Measurements from ENCODE around the gene NLRP5.
"Not testable (repeated sequence)": the region's sequence is repeated elsewhere in the genome, so short reads cannot be mapped to it uniquely, and the experiment has no call there.

DNA sequence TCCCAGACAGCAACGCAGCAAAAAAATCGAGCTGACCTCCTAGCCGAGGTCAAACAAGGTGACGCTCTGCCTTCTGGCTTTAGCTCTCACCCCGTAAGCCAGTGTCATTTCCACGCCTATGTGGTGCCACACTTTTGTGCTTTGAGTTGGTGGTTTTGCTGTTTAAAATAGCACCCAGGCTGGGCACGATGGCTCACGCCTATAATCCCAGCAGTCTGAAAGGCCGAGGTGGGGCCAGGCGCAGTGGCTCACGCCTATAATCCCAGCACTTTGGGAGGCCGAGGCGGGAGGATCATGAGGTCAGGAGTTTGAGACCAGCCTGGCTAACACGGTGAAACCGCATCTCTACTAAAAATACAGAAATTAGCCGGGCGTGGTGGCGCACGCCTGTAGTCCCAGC, 36.0 kb upstream of the NLRP5 start:
- TF ChIP-seq CTCF (IDR thresholded peaks at IDR 0.05; ENCODE audit: low read depth, low read length); EZH2phosphoT487 (IDR thresholded peaks at IDR 0.05; ENCODE audit: low read depth): not testable (repeated sequence)

Measured in OCI-LY3 (cell line).